Lower leg skin (tissue), 3 donors: Measurements from ENCODE around the gene PSD4.

Source experiments
- POLR2A ChIP-seq, 2 donors: fragments of 450-650 bp; IDR thresholded peaks; one replicate each; pipeline ENCODE4 v1.6.1; 2016 to 2017; ENCODE audit warnings: antibody characterized with exemption in 2 of 2, mild to moderate bottlenecking in 1 of 2, moderate library complexity in 1 of 2
- TF ChIP-seq, protein P1 (sequence below), 3 donors: fragments of 450-650 bp; IDR thresholded peaks; one replicate each; pipeline ENCODE4 v1.5.1; 2016; ENCODE audit warnings: antibody characterized with exemption in 3 of 3, mild to moderate bottlenecking in 3 of 3, moderate library complexity in 2 of 3

- TF ChIP-seq, protein P1, sequence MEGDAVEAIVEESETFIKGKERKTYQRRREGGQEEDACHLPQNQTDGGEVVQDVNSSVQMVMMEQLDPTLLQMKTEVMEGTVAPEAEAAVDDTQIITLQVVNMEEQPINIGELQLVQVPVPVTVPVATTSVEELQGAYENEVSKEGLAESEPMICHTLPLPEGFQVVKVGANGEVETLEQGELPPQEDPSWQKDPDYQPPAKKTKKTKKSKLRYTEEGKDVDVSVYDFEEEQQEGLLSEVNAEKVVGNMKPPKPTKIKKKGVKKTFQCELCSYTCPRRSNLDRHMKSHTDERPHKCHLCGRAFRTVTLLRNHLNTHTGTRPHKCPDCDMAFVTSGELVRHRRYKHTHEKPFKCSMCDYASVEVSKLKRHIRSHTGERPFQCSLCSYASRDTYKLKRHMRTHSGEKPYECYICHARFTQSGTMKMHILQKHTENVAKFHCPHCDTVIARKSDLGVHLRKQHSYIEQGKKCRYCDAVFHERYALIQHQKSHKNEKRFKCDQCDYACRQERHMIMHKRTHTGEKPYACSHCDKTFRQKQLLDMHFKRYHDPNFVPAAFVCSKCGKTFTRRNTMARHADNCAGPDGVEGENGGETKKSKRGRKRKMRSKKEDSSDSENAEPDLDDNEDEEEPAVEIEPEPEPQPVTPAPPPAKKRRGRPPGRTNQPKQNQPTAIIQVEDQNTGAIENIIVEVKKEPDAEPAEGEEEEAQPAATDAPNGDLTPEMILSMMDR (IDR thresholded peaks at IDR 0.05), result no peak
- TF ChIP-seq POLR2A (IDR thresholded peaks at IDR 0.05), result no peak
These were observed 9.4 kb upstream of the PSD4 start for GRCh38 chr2:113164215-113164929.
